RWPE1 (cell line): ENCODE results near the gene MT1G.

ENCODE experiments used
- CTCF ChIA-PET: fragments of 350-600 bp; sonication (Branson Sonifier 250); formaldehyde crosslinking; extraction: SDS; loops from one replicate; lab custom pipeline; 2021; lab: Yijun Ruan, JAX
- POLR2A ChIA-PET: fragments of 400-600 bp; formaldehyde crosslinking; extraction: SDS; loops from one replicate; lab custom pipeline; 2020; ENCODE audit warnings: antibody characterized with exemption; ENCODE audit not compliant: low non-redundant PET; lab: Yijun Ruan, JAX
- DNase-seq: peaks from one replicate; pipeline ENCODE4 v3.0.0; 2012; ENCODE audit warnings: low spot score
- H3K27ac ChIP-seq: fragments of 450-650 bp; 2 replicates; pipeline ENCODE4 v1.5.1; 2017
- TF ChIP-seq, protein P1 (sequence below): fragments of 450-650 bp; conservative IDR thresholded peaks from 2 replicates; pipeline ENCODE4 v1.5.1; 2017; ENCODE audit warnings: low read depth, mild to moderate bottlenecking

MT1G gene

DNA sequence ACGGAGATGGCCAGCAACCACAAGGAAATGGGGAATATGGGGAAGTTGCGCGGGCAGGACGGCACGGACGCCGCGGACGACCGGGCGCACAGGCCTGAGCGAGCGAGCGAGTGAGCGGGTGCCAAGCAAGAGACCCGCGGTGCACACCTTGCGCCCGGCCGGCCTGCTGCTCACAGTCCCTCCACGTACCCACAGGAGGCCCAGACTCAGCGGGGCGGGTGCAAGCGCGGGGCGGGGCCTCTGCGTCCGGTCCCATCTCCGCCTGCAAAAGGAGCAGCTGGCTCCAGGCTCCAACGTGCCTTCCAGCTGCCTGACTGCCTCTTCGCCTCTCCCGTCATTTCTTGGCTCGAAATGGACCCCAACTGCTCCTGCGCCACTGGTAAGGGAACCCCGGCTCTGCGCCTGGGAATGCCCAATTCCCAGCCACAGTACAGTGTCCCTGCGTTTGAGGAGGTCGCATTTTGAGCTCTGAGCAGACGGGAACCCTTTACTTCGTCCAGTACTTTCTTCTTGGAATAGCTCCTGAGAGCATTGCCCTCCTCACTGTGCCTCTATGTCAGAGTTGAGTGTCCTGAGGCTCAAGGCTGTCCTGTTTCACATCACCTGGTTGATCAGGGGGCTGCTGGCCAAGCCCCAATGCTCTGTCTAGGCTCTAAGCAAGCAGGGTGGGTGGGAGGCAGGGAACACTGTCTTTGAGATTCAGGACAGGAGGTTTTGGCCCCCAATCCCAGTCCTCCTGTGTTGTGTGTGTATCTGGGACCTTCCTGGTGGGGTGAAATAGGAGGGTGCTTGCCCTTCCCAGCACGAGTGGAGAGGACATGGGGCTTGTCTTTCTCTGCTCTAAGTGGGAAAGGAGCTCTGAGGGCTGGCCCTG, 50.4 kb downstream of the MT1G start:
- CTCF ChIA-PET: no interaction called here
- POLR2A ChIA-PET: interaction anchor here (1.0 kb wide), 1 partner anchor 9 kb away, joined by 3 read pairs; the partner anchor contains the start of gene MT2A
- DNase-seq: no peak
- peak overlapping the region; percentile 26; the same call in 1 of the 2 replicates for H3K27ac ChIP-seq
- TF ChIP-seq, protein P1, sequence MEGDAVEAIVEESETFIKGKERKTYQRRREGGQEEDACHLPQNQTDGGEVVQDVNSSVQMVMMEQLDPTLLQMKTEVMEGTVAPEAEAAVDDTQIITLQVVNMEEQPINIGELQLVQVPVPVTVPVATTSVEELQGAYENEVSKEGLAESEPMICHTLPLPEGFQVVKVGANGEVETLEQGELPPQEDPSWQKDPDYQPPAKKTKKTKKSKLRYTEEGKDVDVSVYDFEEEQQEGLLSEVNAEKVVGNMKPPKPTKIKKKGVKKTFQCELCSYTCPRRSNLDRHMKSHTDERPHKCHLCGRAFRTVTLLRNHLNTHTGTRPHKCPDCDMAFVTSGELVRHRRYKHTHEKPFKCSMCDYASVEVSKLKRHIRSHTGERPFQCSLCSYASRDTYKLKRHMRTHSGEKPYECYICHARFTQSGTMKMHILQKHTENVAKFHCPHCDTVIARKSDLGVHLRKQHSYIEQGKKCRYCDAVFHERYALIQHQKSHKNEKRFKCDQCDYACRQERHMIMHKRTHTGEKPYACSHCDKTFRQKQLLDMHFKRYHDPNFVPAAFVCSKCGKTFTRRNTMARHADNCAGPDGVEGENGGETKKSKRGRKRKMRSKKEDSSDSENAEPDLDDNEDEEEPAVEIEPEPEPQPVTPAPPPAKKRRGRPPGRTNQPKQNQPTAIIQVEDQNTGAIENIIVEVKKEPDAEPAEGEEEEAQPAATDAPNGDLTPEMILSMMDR: no peak
